OCI-LY7 (cell line): ENCODE measurements around the gene ENOX1.

Experiments used
- CTCF ChIP-seq: fragments of 200-600 bp; sonication (generic); conservative IDR thresholded peaks from 2 replicates; pipeline ENCODE4 v1.5.1; 2014; ENCODE audit warnings: mild to moderate bottlenecking, antibody characterized with exemption, low read length, moderate library complexity, mixed read lengths
- EZH2phosphoT487 ChIP-seq: fragments of 200-600 bp; sonication (generic); IDR thresholded peaks from 2 replicates; pipeline ENCODE4 v1.6.1; 2018; ENCODE audit warnings: low read depth, borderline replicate concordance, mild to moderate bottlenecking, mixed run types, antibody characterized with exemption, low read length, moderate library complexity, mixed read lengths

- TF ChIP-seq CTCF (no peak), EZH2phosphoT487 (no peak)
Measured at GRCh38 chr13:43260999-43261398, 525.8 kb downstream of the ENOX1 start.
